Left kidney (tissue), 2 donors: ENCODE results near the gene C2CD2. TPM values are rescaled to one million over a fixed set of nuclear protein-coding genes. Genes with fewer than 3 reads are reported as not detected.

Experiments
- DNase-seq: peaks from one replicate; pipeline ENCODE4 v3.0.0-alpha.2; 2013
- polyA plus RNA-seq: library from polyadenylated mRNA; unstranded; fragments of 120-200 nt; gene quantifications from one replicate; pipeline ENCODE4 v1.2.1, GENCODE V29; 2013; ENCODE audit not compliant: insufficient read length

Gene C2CD2
- polyA plus RNA-seq, 1 donor = 18.7 TPM

GRCh38 chr21:41933313-41934079, 20.3 kb downstream of the C2CD2 start:
- no peak for DNase-seq

GRCh38 chr21:41932576-41933312, 21.1 kb downstream of the C2CD2 start:
- DNase-seq = no peak

GRCh38 chr21:41932191-41932575, 21.6 kb downstream of the C2CD2 start:
- DNase-seq = no peak

GRCh38 chr21:41931041-41931451, 22.8 kb downstream of the C2CD2 start:
- DNase-seq = no peak

GRCh38 chr21:41929248-41929647, 24.6 kb downstream of the C2CD2 start:
- DNase-seq = no peak

DNA sequence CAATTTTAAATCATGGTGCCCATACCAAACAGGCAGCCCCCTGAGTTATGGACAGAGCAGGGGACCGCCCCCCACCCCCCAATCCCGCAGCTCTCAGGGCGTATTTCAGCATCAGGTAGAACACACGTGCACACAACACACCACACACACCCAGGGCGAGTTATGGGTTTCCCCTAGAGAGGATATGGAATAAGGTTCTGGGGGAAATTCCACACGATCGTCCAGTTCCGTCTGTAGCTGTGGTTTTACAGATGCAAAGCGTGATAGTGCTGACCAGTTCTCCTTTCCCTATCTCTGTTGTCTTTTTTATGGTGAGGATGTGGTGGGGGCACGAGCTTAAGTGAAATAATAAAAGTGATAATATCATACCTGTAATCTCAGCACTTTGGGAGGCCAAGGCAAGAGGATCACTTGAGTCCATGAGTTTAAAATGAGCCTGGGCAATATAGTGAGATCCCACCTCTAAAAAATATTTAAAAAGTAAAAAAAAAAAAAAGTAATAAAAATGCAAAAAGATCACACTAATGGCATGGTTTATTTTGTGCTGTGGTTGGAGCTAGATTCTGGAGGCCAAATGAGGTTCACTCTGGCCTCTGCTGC, 25.1 kb downstream of the C2CD2 start:
- no peak for DNase-seq

GRCh38 chr21:41927727-41928409, 25.9 kb downstream of the C2CD2 start:
- no peak for DNase-seq

- no peak for DNase-seq
Observed at GRCh38 chr21:41926807-41927171, 27.0 kb downstream of the C2CD2 start.

DNA sequence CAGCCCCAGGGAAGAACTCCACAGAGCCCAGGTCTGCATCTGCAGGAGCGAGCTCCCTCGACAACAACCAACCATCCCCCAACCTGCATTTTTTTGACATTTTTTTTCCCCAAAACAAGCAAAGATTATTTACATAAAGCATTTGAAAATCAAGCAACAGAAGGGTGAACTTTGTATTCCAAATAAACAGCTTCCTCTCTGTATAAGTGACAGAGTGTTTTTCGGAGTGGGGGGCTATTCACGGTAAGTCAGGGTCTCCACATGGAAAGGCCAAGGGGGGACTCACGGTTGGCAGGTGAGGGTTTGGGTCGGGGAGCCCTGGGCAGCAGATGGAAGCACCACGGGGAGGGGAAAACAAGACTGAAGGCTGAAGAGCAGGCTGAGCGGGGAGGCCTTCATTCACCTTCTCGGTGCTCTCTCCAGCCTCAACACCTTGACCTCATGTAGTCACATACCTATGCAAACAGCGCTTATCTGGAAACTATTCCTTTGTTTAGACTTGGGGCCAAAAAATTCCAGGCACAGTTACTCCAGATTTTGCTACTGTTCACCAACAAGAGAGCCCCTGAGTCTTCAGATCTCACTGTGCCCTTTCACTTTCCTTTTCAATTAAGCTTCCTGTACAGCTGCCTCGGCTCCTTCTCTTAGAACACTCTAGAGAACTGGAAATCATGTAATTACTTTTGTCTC, 27.6 kb downstream of the C2CD2 start:
- peak; percentile 55 for DNase-seq

- DNase-seq = no peak
Observed at GRCh38 chr21:41925767-41926116, 28.1 kb downstream of the C2CD2 start.

GRCh38 chr21:41924368-41924754, 29.5 kb downstream of the C2CD2 start:
- DNase-seq = no peak

GRCh38 chr21:41923631-41924367, 30.0 kb downstream of the C2CD2 start:
- no peak for DNase-seq

DNA sequence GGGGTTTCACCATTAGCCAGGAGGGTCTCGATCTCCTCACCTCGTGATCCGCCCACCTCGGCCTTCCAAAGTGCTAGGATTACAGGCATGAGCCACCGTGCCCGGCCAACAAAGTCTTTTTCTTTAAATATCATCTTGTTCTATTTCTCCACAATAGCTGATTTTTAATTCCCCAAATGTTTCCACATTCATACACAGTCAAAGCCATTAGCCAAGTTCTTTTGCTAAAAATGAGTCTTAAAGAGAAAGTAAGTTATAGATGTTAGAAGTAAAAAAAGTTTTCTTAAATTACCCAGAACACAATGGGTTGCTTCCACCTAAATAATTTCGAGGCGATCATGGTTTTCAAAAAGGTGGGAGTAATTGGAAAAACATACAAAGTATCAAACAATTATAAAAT, 30.6 kb downstream of the C2CD2 start:
- no peak for DNase-seq

GRCh38 chr21:41921021-41921420, 32.8 kb downstream of the C2CD2 start:
- no peak for DNase-seq

- no peak for DNase-seq
Observed at GRCh38 chr21:41920476-41920875, 33.3 kb downstream of the C2CD2 start.

DNA sequence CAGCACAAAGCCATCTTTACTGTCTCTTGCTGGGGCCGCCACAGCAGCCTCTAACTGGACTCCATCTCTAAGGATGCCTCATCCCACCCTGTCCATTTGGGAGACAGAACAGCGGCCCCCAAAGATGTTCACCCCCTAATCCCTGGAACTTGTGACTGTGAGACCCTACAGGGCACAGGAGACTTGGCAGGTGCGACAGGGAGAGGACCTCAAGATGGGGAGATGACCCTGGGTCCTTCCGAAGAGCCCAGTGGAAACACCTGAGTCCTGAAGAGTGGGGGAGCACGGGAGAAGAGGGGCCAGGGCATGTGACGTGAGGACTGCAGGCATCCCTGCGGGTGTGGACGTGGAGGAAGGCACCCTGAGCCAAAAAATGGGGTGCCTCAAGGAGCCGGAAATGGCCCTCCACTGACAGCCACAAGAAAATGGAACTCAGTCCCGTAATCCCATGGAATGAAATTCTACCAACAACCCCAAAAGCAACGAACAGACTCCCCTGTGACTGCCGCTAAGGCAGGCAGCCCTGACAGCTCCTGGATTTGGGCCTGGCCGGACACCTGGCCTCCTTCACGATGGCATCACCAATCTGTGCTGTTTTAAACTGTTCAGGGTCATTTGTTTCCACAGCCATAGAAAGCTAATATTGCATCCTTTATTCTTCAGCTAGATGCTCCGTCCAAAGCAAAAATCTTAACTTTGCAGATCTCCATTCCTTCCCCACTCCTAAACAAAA, 34.0 kb downstream of the C2CD2 start:
- no peak for DNase-seq

- DNase-seq = no peak
Observed at GRCh38 chr21:41918561-41919358, 35.1 kb downstream of the C2CD2 start.

DNA sequence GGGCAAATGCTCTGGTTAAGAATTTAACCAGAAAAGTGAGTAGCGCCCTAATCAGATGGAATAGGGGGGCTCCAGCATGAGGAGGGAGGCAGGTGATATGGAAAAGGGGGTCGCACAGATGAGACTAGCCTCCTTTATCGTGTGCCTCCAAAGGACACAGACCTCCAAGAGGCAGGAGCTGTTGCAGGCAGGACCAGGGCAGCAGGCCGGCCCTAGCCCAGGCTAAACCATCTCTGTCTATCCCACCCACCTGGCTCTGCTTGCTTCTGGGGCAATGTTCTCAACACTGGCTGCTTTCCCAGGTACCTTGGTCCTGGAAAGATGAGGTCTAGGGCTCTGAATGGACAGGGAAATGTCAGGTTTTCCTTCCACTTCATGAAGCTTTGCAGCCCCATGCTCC, 36.3 kb downstream of the C2CD2 start:
- no peak for DNase-seq

- no peak for DNase-seq
Observed at GRCh38 chr21:41916888-41917433, 36.9 kb downstream of the C2CD2 start.

DNA sequence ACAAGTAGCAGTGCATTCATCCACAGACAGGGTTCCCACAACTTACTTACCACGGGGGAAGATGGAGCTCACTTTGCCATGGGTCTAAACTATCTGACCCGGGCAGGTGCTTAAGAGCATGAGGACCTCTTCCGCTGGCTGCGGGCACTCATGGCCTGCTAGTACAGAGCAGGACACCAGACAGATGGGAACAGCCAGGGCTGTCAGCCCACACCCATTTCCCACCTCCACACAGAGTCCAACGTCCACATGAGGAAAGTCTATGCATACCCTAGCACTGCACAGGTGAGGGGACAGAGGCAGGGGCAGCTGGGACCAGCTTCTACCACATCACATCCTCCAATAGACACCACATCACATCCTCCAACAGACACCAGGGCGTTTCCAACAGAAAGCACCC, 38.9 kb downstream of the C2CD2 start:
- DNase-seq = no peak
